Chondrocyte (in vitro differentiated cells): ENCODE data around the gene SORD. TPM values are rescaled to one million over a fixed set of nuclear protein-coding genes. Genes with fewer than 3 reads are reported as not detected.
"Not testable (repeated sequence)": the region's sequence is repeated elsewhere in the genome, so short reads cannot be mapped to it uniquely, and the experiment has no call there.

Experiments
- DNase-seq: peaks from one replicate; pipeline ENCODE4 v3.0.0; 2021; ENCODE audit warnings: mixed read lengths, low spot score
- H3K27ac Mint-ChIP-seq: one replicate; pipeline ENCODE4 v1.8.0; 2021; ENCODE audit warnings: mild to moderate bottlenecking, moderate library complexity, mixed read lengths; ENCODE audit not compliant: unreplicated experiment
- H3K27me3 Mint-ChIP-seq: 2 replicates; pipeline ENCODE4 v1.8.0; 2021; ENCODE audit warnings: low read depth, mixed read lengths
- H3K36me3 Mint-ChIP-seq: 2 replicates; pipeline ENCODE4 v1.8.0; 2021; ENCODE audit warnings: low read depth, mixed read lengths
- H3K4me1 Mint-ChIP-seq: 2 replicates; pipeline ENCODE4 v1.8.0; 2021; ENCODE audit warnings: low read depth, mild to moderate bottlenecking, mixed read lengths
- H3K4me3 Mint-ChIP-seq: one replicate; pipeline ENCODE4 v1.8.0; 2021; ENCODE audit warnings: mild to moderate bottlenecking, moderate library complexity, mixed read lengths; ENCODE audit not compliant: unreplicated experiment
- H3K9me3 Mint-ChIP-seq: 2 replicates; pipeline ENCODE4 v1.8.0; 2021; ENCODE audit warnings: low read depth, mixed read lengths
- total RNA-seq: library from RNA; stranded (reverse); gene quantifications from 3 replicates; pipeline ENCODE4 v1.2.1, GENCODE V29; 2021
- TF ChIP-seq, protein P1 (sequence below): fragments of 200-600 bp; sonication (generic); IDR thresholded peaks from 2 replicates; pipeline ENCODE4 v1.5.0; 2021; ENCODE audit warnings: antibody characterized with exemption, mild to moderate bottlenecking, moderate library complexity

The SORD gene
- total RNA-seq, 1 donor from 2014 or later: 10.6 TPM

DNA sequence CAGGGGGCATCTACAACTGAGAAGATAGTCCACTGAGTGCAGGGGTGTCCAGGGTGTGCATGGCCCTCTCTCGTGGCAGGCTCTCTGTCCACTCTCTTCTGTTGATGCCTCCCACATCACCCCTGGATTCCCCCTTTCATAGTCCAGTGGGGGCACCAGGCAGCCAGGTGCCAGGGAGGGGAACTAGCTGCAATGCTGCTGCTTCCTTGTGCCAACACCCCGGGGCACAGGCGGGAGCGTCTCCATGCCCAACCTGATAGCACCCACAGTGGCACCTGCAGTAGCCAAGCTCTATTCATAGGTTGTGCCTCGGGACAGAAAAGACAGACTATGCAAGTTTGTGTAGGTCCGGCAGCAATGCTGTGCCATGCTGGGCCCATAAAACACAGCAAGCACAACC lies 79.2 kb downstream of the SORD start:
- Mint-ChIP-seq H3K36me3 (no peaks in the 10 kb centered on the region), H3K9me3 (no peaks in the 10 kb centered on the region), H3K4me3 (no peak overlapping the region), H3K27ac (no peak overlapping the region), H3K27me3 (peaks cover 29% of the 10 kb centered on the region), H3K4me1 (no peaks in the 10 kb centered on the region)
- TF ChIP-seq, protein P1, sequence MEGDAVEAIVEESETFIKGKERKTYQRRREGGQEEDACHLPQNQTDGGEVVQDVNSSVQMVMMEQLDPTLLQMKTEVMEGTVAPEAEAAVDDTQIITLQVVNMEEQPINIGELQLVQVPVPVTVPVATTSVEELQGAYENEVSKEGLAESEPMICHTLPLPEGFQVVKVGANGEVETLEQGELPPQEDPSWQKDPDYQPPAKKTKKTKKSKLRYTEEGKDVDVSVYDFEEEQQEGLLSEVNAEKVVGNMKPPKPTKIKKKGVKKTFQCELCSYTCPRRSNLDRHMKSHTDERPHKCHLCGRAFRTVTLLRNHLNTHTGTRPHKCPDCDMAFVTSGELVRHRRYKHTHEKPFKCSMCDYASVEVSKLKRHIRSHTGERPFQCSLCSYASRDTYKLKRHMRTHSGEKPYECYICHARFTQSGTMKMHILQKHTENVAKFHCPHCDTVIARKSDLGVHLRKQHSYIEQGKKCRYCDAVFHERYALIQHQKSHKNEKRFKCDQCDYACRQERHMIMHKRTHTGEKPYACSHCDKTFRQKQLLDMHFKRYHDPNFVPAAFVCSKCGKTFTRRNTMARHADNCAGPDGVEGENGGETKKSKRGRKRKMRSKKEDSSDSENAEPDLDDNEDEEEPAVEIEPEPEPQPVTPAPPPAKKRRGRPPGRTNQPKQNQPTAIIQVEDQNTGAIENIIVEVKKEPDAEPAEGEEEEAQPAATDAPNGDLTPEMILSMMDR: no peak
- DNase-seq: no peak

DNA sequence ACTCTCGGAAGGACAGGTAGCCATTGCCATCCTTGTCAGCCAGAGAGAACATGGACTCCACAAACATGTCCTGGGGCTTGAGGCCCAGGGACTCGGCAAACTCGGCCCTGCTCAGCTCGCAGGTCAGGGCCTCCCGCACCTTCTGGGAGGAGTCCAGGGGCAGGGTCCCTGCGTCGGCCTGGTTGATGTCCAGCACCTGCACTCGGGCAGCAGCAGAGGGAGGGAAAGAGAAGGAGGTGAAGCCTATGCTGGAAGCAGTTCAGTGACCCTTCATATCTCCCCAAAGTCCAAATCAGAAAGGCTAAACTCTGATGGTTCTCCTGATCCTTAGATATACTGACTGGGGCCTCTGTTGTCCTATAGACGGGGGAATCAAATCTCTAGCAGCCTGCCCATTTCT lies 81.2 kb downstream of the SORD start:
- H3K9me3 Mint-ChIP-seq, DNase-seq, H3K4me3 Mint-ChIP-seq, H3K27ac Mint-ChIP-seq, H3K4me1 Mint-ChIP-seq, H3K36me3 Mint-ChIP-seq: not testable (repeated sequence)
- peaks cover 31% of the 10 kb centered on the region for H3K27me3 Mint-ChIP-seq

DNA sequence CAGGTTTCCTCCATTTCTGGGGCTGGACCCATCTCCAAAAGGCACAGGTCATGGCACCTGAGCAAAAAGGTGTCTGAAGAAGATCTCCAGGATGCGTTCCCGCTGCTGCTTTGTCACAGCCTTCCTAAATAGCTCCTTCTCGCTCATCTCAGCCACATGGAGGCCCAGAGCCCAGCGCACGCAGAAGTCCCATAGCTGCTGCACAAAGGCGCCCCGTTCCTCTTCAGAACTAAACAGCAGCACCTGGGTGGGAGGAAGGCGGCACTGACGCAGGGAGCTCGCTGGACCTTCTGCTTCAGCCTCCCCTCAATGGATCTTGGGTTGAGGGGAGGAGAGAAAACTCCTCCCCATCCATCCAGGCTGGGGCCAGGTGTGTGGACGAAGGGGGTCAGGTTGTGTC lies 82.6 kb downstream of the SORD start:
- Mint-ChIP-seq H3K4me1 (no peaks in the 10 kb centered on the region), H3K9me3 (no peaks in the 10 kb centered on the region), H3K4me3 (no peak overlapping the region), H3K27me3 (peaks cover 39% of the 10 kb centered on the region), H3K36me3 (no peaks in the 10 kb centered on the region), H3K27ac (no peak overlapping the region)
- DNase-seq: no peak
- TF ChIP-seq, protein P1: no peak

DNA sequence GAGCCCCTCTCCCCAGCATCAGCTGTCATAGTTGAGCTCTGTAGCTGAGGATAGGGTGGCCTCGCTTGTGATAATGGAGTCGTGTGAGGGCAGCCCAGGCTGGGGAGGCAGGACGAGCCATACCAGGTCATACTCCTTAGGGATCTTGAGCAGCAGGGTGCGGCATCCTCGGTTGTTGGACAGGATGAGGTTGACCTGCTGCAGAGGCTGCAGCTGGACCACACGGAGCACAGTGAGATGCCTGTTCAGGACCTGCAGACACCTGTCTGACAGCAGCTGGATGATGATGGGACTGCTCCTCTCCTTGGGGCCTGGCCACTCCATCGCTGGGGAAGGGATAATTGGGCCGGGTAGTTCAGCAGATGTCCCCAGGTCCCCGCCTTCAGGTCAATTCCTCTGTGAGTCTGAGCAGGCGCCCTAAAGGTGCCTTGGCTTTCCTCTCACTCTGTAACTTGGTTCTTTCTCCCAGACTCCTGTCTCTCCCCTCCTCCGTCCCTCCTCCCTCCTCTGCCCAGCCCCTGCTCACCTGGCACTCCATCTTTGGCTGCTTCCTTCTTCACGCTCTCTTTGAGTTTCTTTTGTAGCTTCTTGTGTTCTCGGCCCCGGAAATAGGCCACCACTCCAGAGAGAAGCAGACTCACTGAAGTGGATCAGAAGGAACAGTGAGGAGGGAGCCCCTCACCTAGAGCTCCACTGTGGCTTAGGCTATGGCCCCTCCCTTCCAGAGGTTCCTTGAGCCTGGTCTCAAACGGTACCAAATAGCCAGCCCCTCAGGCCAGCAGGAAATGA lies 83.2 kb downstream of the SORD start:
- no peak for DNase-seq
- Mint-ChIP-seq H3K36me3 (no peaks in the 10 kb centered on the region), H3K27me3 (peaks cover 40% of the 10 kb centered on the region), H3K4me3 (no peak overlapping the region), H3K9me3 (no peaks in the 10 kb centered on the region), H3K27ac (no peak overlapping the region), H3K4me1 (no peaks in the 10 kb centered on the region)
- TF ChIP-seq, protein P1: no peak

DNA sequence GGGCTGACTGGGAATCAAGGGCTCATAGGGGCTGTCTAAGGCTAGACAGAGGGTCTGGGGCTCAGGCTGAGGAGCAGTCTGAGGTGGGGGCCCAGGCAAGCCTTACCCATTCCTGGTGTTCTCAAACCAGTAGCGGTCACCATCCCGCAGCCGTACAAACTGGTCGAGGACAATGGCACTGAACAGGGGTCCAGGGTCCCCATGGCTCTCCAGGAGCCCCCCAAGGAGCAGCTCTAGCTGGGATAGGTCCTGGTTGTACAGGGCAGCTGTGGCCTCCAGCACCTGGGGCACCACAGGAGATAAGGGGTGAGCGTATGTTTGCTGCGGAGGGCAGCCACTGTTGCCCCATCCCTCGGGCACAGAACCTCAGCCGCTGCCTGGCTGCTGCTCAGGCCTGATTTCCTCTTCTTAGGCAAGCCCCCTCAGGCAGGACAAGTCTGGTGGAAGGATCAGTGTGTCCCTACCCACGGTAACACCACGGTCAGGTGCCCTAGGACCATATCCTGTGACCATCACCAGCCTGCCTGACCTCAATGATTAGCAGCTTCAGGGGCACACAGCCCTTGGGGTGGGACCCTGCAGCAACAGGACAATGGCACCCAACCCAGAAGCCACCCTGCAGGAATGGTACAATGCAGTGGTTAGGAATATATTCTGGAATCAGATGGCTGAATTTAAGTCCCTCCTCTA lies 85.1 kb downstream of the SORD start:
- Mint-ChIP-seq H3K4me3 (no peak overlapping the region), H3K4me1 (peaks cover 12% of the 10 kb centered on the region), H3K27me3 (peaks cover 46% of the 10 kb centered on the region), H3K9me3 (no peaks in the 10 kb centered on the region), H3K36me3 (no peaks in the 10 kb centered on the region), H3K27ac (no peak overlapping the region)
- TF ChIP-seq, protein P1: no peak
- no peak for DNase-seq
